HG02610 (cell line): ENCODE measurements around the gene STK11IP.
"Not testable (repeated sequence)": the region's sequence is repeated elsewhere in the genome, so short reads cannot be mapped to it uniquely, and the experiment has no call there.

Experiments used
- ATAC-seq: cut with Tn5 transposase; IDR thresholded peaks from one replicate; pipeline ENCODE4 v1.9.1; 2021; ENCODE audit warnings: mild to moderate bottlenecking, moderate library complexity; ENCODE audit not compliant: unreplicated experiment

Gene STK11IP

GRCh38 chr2:219644801-219645480 lies 47.3 kb downstream of the STK11IP start:
- ATAC-seq = no peak

GRCh38 chr2:219645631-219646527 lies 48.2 kb downstream of the STK11IP start:
- ATAC-seq = no peak

GRCh38 chr2:219648176-219648575 lies 50.5 kb downstream of the STK11IP start:
- no peak for ATAC-seq

- no peak for ATAC-seq
Observed at GRCh38 chr2:219648963-219649362, 51.3 kb downstream of the STK11IP start.

- peak; percentile 46 for ATAC-seq
Observed at GRCh38 chr2:219650426-219651248, 53.0 kb downstream of the STK11IP start.

- ATAC-seq = not testable (repeated sequence)
Observed at GRCh38 chr2:219651656-219652055, 54.0 kb downstream of the STK11IP start.

GRCh38 chr2:219656526-219656925 lies 58.9 kb downstream of the STK11IP start:
- ATAC-seq = no peak

GRCh38 chr2:219658196-219658846 lies 60.7 kb downstream of the STK11IP start:
- no peak for ATAC-seq

- no peak for ATAC-seq
Observed at GRCh38 chr2:219658874-219659273, 61.2 kb downstream of the STK11IP start.

GRCh38 chr2:219661197-219661954 lies 63.7 kb downstream of the STK11IP start:
- ATAC-seq = peak; percentile 97

- peak; percentile 33 for ATAC-seq
Observed at GRCh38 chr2:219661955-219662395, 64.3 kb downstream of the STK11IP start.

- no peak for ATAC-seq
Observed at GRCh38 chr2:219662566-219662965, 64.9 kb downstream of the STK11IP start.

- ATAC-seq = no peak
Observed at GRCh38 chr2:219663116-219663762, 65.6 kb downstream of the STK11IP start.

- ATAC-seq = no peak
Observed at GRCh38 chr2:219664041-219664440, 66.4 kb downstream of the STK11IP start.

GRCh38 chr2:219664944-219665343 lies 67.3 kb downstream of the STK11IP start:
- no peak for ATAC-seq

- ATAC-seq = no peak
Observed at GRCh38 chr2:219665926-219666325, 68.3 kb downstream of the STK11IP start.
